HG03097 (cell line): ENCODE results near the gene NECTIN2.
"Not testable (repeated sequence)": the region's sequence is repeated elsewhere in the genome, so short reads cannot be mapped to it uniquely, and the experiment has no call there.

Source experiments
- ATAC-seq: cut with Tn5 transposase; IDR thresholded peaks from one replicate; pipeline ENCODE4 v1.9.1; 2021; ENCODE audit not compliant: unreplicated experiment, low FRiP score

The NECTIN2 gene

DNA sequence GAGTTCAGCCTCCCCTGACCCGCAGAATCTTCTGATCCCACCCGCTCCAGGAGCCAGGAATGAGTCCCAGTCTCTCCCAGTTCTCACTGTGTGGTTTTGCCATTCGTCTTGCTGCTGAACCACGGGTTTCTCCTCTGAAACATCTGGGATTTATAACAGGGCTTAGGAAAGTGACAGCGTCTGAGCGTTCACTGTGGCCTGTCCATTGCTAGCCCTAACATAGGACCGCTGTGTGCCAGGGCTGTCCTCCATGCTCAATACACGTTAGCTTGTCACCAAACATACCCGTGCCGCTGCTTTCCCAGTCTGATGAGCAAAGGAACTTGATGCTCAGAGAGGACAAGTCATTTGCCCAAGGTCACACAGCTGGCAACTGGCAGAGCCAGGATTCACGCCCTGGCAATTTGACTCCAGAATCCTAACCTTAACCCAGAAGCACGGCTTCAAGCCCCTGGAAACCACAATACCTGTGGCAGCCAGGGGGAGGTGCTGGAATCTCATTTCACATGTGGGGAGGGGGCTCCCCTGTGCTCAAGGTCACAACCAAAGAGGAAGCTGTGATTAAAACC, 58.4 kb downstream of the NECTIN2 start:
- ATAC-seq: no peak

- ATAC-seq: no peak
Measured at GRCh38 chr19:44905437-44906160, 59.5 kb downstream of the NECTIN2 start, which contains the start of gene APOE. Gene APOE, plus strand, starts transcription at chr19:44905796. Its CDS starts 829 bp downstream, at chr19:44906625.

DNA sequence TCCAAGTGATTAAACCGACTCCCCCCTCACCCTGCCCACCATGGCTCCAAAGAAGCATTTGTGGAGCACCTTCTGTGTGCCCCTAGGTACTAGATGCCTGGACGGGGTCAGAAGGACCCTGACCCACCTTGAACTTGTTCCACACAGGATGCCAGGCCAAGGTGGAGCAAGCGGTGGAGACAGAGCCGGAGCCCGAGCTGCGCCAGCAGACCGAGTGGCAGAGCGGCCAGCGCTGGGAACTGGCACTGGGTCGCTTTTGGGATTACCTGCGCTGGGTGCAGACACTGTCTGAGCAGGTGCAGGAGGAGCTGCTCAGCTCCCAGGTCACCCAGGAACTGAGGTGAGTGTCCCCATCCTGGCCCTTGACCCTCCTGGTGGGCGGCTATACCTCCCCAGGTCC, 61.5 kb downstream of the NECTIN2 start:
- no peak for ATAC-seq

- no peak for ATAC-seq
Measured at GRCh38 chr19:44908074-44908835, 62.2 kb downstream of the NECTIN2 start.

DNA sequence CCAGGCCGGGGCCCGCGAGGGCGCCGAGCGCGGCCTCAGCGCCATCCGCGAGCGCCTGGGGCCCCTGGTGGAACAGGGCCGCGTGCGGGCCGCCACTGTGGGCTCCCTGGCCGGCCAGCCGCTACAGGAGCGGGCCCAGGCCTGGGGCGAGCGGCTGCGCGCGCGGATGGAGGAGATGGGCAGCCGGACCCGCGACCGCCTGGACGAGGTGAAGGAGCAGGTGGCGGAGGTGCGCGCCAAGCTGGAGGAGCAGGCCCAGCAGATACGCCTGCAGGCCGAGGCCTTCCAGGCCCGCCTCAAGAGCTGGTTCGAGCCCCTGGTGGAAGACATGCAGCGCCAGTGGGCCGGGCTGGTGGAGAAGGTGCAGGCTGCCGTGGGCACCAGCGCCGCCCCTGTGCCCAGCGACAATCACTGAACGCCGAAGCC, 62.8 kb downstream of the NECTIN2 start:
- no peak for ATAC-seq

DNA sequence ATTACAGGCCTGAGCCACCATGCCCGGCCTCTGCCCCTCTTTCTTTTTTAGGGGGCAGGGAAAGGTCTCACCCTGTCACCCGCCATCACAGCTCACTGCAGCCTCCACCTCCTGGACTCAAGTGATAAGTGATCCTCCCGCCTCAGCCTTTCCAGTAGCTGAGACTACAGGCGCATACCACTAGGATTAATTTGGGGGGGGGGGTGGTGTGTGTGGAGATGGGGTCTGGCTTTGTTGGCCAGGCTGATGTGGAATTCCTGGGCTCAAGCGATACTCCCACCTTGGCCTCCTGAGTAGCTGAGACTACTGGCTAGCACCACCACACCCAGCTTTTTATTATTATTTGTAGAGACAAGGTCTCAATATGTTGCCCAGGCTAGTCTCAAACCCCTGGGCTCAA, 63.7 kb downstream of the NECTIN2 start:
- no peak for ATAC-seq

GRCh38 chr19:44911896-44912295, 65.8 kb downstream of the NECTIN2 start:
- ATAC-seq: not testable (repeated sequence)

- ATAC-seq: no peak
Measured at GRCh38 chr19:44912854-44913253, 66.8 kb downstream of the NECTIN2 start.

- not testable (repeated sequence) for ATAC-seq
Measured at GRCh38 chr19:44913512-44914432, 67.7 kb downstream of the NECTIN2 start.

DNA sequence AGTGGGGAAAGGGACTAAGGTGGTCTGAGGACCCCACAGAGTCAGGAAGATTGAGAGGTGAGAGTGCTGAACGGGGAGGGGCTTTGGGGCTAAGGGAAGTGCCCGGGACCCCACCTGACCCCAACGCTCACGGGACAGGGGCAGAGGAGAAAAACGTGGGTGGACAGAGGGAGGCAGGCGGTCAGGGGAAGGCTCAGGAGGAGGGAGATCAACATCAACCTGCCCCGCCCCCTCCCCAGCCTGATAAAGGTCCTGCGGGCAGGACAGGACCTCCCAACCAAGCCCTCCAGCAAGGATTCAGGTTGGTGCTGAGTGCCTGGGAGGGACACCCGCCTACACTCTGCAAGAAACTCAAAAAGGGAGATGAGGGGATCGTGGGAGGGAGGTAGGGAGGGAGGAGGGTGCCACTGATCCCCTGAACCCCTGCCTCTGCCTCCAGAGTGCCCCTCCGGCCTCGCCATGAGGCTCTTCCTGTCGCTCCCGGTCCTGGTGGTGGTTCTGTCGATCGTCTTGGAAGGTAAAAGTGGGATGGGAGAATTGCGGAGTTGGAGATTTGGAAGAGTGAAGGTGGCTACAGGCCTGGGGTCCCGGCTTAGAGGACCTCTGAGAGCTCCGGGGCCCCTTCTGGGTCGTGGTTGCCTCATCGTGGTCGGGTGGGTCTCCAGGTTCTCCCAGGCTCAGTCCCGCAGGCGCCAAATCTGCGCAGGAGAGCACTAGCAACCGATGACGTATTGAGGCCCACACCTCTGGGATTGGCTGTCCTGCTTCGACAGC, 68.5 kb downstream of the NECTIN2 start, which contains the start of gene APOC1:
APOC1 (plus strand) TSS at position 176 of the 774 bp plus-strand sequence; CDS start at position 460, 284 bp downstream.
- not testable (repeated sequence) for ATAC-seq

DNA sequence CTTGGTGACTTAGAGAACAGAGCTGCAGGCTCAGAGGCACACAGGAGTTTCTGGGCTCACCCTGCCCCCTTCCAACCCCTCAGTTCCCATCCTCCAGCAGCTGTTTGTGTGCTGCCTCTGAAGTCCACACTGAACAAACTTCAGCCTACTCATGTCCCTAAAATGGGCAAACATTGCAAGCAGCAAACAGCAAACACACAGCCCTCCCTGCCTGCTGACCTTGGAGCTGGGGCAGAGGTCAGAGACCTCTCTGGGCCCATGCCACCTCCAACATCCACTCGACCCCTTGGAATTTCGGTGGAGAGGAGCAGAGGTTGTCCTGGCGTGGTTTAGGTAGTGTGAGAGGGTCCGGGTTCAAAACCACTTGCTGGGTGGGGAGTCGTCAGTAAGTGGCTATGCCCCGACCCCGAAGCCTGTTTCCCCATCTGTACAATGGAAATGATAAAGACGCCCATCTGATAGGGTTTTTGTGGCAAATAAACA, 78.2 kb downstream of the NECTIN2 start:
- ATAC-seq: no peak

GRCh38 chr19:44925114-44925891, 79.2 kb downstream of the NECTIN2 start:
- ATAC-seq: no peak

DNA sequence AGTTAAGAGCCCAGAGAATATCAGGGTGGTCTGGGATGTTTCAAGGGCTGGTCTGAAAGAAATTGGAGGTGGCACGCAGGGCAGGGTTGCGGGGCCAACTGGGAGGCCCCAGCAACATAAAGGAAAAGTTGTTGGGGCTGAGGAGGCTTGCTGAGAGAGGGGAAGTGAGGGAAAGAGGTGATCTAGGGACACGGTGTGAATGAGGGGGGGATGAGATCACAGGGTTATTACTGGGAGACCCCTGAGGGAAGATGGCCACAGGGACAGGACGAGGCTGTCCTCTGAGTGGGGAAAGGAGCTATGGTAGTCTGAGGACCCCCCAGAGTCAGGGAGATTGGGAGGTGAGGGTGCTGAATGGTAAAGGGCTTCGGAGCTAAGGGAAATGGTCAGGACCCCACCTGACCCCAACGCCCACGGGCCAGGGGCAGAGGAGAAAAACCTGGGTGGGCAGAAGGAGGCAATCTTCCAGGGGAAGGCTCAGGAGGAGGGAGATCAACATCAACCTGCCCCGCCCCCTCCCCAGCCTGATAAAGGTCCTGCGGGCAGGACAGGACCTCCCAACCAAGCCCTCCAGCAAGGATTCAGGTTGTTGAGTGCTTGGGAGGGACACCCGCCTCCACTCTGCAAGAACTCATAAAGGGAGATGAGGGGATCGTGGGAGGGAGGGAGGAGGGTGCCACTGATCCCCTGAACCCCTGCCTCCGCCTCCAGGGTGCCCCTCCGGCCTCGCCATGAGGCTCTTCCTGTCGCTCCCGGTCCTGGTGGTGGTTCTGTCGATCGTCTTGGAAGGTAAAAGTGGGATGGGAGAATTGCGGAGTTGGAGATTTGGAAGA, 80.4 kb downstream of the NECTIN2 start:
- not testable (repeated sequence) for ATAC-seq

DNA sequence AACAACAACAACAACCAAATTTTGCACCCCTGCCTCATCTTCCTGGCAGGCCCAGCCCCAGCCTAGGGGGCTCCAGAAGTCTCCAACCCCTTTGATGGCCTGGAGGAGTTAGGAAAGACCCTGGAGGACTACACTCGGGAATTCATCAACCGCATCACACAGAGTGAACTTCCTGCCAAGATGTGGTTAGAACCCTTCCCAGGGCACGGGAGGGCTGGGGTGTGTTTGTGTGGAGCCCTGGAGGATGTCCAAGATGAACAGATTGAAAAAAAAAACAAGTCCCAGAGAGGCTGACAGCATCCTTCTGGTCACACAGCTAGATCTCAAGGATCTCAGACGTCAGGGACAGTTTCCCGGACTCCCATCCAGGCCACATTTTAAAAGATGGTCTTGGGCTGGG, 81.6 kb downstream of the NECTIN2 start:
- no peak for ATAC-seq

GRCh38 chr19:44930088-44930487, 84.0 kb downstream of the NECTIN2 start:
- ATAC-seq: no peak

DNA sequence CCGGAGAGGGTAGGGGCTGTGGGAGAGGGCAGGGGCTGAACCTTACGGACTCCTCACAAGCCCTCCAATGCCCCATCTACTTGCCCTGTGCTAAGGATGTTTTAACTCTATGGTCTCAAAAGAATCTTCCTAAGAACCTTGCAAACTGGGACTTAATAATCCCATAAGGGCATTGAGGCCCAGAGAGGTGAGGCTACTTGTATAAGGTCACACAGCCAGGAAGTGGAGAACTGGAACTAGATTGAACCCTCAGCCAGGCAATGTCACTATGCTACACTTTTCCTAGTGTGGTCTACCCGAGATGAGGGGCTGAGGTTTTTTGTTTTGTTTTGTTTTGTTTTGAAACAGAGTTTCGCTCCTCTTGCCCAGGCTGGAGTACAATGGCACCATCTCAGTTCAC, 85.4 kb downstream of the NECTIN2 start:
- no peak for ATAC-seq
